HFFc6 (cell line): Measurements from ENCODE around the gene FARSB. TPM values are rescaled to one million over a fixed set of nuclear protein-coding genes. Genes with fewer than 3 reads are reported as not detected.

Experiments used
- DNase-seq: peaks from one replicate; pipeline ENCODE4 v3.0.0-alpha.2; 2018
- H3K27ac Mint-ChIP-seq: 2 replicates; pipeline ENCODE4 v1.8.0; 2020; ENCODE audit warnings: mild to moderate bottlenecking, mixed read lengths
- H3K27me3 Mint-ChIP-seq: 2 replicates; pipeline ENCODE4 v1.8.0; 2021; ENCODE audit warnings: mild to moderate bottlenecking, moderate library complexity, mixed read lengths; ENCODE audit not compliant: insufficient read depth
- H3K36me3 Mint-ChIP-seq: 2 replicates; pipeline ENCODE4 v1.8.0; 2021; ENCODE audit warnings: low read depth, mixed read lengths
- H3K4me1 Mint-ChIP-seq: 2 replicates; pipeline ENCODE4 v1.8.0; 2020; ENCODE audit warnings: low read depth, mixed read lengths
- H3K4me3 Mint-ChIP-seq: 2 replicates; pipeline ENCODE4 v1.8.0; 2020; ENCODE audit warnings: mild to moderate bottlenecking, moderate library complexity, mixed read lengths
- H3K9me3 Mint-ChIP-seq: 2 replicates; pipeline ENCODE4 v1.8.0; 2020; ENCODE audit warnings: mild to moderate bottlenecking, mixed read lengths
- CTCF ChIP-seq: fragments of 200-600 bp; sonication (generic); IDR thresholded peaks from 2 replicates; pipeline ENCODE4 v1.5.0; 2021; ENCODE audit warnings: antibody characterized with exemption, mild to moderate bottlenecking
- total RNA-seq, 6 experiments: library from RNA; stranded (reverse); fragmentation: NEBNext Ultra II Directional; extraction: Animal tissue kit (Norgen Biotek cat#: 25700); gene quantifications; 2 replicates in 1 of 6; 3 replicates in 5 of 6; pipeline ENCODE4 v1.2.3, GENCODE V29; 2021

The FARSB gene
- total RNA-seq, 6 experiments from 2014 or later: 42.5 to 55.9 (median 51.9) TPM

DNA sequence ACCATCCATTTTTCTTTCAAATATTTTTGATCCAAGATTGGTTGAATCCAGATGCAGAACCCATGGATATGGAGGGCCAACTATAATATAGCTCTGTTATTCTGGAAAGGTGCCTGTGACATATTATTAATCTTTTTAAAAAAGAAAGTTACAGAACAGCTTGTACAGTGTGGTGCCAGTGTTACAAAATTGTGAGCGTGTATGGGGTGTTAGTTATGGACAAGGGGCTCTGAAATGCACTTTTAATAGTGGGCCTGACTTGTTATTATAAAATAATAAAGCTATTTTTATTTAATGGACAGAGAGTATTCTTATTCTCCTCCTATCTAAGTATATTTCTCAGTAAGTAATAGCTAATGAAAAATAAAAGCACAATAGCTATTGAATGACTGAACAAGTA lies 111.2 kb downstream of the FARSB start:
- no peaks in the 10 kb centered on the region for H3K36me3 Mint-ChIP-seq
- no peak overlapping the region for H3K27ac Mint-ChIP-seq
- H3K4me1 Mint-ChIP-seq: no peaks in the 10 kb centered on the region
- no peak for DNase-seq
- no peaks in the 10 kb centered on the region; the same call in 1 of the 2 replicates for H3K27me3 Mint-ChIP-seq
- TF ChIP-seq CTCF: no peak
- no peak overlapping the region for H3K4me3 Mint-ChIP-seq
- H3K9me3 Mint-ChIP-seq: no peaks in the 10 kb centered on the region

DNA sequence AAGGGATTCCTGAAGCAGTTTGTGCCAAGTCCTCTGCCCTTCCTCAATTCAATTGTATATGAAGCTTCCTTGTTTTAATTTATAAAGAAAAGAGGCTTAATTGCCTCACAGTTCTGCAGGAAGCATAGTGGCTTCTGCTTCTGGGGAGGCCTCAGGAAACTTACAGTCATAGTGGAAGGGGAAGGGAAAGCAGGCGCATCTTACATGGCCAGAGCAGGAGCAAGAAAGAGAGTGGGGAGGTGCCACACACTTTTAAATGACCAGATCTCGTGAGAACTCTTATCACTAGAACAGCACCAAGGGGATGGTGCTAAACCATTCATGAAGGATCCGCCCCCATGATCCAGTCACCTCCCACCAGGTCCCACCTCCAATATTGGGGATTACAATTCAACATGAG lies 117.4 kb downstream of the FARSB start:
- Mint-ChIP-seq H3K9me3 (no peaks in the 10 kb centered on the region), H3K36me3 (no peaks in the 10 kb centered on the region), H3K4me1 (no peaks in the 10 kb centered on the region), H3K27ac (no peak overlapping the region), H3K4me3 (no peak overlapping the region), H3K27me3 (peaks cover 3% of the 10 kb centered on the region; the same call in 1 of the 2 replicates)
- TF ChIP-seq CTCF: no peak
- DNase-seq: no peak

DNA sequence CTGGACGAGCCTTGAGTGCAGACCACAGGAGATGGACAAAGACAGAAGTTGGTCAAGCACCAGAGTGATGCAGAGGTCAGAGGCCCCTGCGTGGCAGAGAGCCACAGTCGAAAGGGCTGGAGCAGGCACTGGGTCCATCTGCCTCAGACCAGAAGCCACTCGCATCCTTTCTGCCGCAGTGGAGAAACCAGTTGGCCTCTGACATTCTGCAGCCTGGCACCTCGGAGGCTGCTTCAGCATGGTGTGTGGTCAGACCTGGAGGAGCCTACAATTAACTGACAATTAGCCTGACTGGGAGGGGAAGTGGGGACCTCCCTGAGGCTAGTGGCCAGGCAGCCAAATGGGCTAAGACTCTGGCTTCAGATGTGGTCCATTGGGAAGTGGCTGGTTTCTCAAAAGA lies 120.4 kb downstream of the FARSB start:
- Mint-ChIP-seq H3K9me3 (no peaks in the 10 kb centered on the region), H3K27ac (no peak overlapping the region), H3K27me3 (peaks cover 3% of the 10 kb centered on the region; the same call in 1 of the 2 replicates), H3K4me1 (no peaks in the 10 kb centered on the region), H3K4me3 (no peak overlapping the region), H3K36me3 (no peaks in the 10 kb centered on the region)
- no peak for TF ChIP-seq CTCF
- no peak for DNase-seq

DNA sequence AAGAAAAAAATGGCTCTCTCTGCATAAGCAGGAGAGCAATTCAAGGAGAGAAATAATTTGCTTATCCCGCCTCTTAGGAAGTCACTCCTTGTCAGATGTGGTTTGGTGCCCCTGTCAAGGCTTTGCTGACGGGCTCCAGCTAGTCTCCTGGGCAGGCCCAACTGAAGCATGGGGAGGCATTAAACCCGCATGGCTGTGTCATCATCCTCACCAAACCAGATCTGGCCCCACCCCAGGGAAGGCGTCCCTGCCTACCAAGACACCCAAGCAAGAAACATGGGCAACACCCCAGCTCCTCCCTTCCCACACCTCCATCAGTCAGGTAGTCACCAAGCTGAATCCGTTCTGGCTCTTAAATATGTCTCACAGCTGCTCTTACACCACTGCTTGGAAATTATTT lies 123.6 kb downstream of the FARSB start:
- H3K4me3 Mint-ChIP-seq: no peak overlapping the region
- no peaks in the 10 kb centered on the region for H3K9me3 Mint-ChIP-seq
- peaks cover 3% of the 10 kb centered on the region; the same call in 1 of the 2 replicates for H3K27me3 Mint-ChIP-seq
- no peaks in the 10 kb centered on the region for H3K4me1 Mint-ChIP-seq
- no peaks in the 10 kb centered on the region for H3K36me3 Mint-ChIP-seq
- H3K27ac Mint-ChIP-seq: no peak overlapping the region
- TF ChIP-seq CTCF: no peak
- no peak for DNase-seq

- DNase-seq: no peak
- no peaks in the 10 kb centered on the region for H3K9me3 Mint-ChIP-seq
- H3K4me3 Mint-ChIP-seq: peak overlapping the region; percentile 52; the same call in 1 of the 2 replicates
- no peaks in the 10 kb centered on the region for H3K4me1 Mint-ChIP-seq
- peaks cover 4% of the 10 kb centered on the region for H3K27me3 Mint-ChIP-seq
- no peaks in the 10 kb centered on the region for H3K36me3 Mint-ChIP-seq
- no peak overlapping the region for H3K27ac Mint-ChIP-seq
- TF ChIP-seq CTCF: no peak
These were observed 129.2 kb downstream of the FARSB start for GRCh38 chr2:222526480-222527277.
